Spleen (tissue), 11 donors: Measurements from ENCODE around the gene PYGO2. TPM values are rescaled to one million over a fixed set of nuclear protein-coding genes. Genes with fewer than 3 reads are reported as not detected.
A peak's percentile ranks its signal among the peaks of the same experiment; 100 is the strongest.

ENCODE experiments used
- DNase-seq: peaks from one replicate; pipeline ENCODE4 v3.0.0-alpha.2; 2020
- H3K27ac ChIP-seq, 8 donors: fragments of 200-600 bp; sonication (generic) in 7 of 8; 1 replicate in 4 of 8; 2 replicates in 4 of 8; pipeline versions ENCODE4 v1.5.0 to v1.8.0; 2016 to 2021; ENCODE audit warnings: inconsistent platforms in 4 of 8, mild to moderate bottlenecking in 4 of 8, moderate library complexity in 1 of 8
- H3K27me3 ChIP-seq, 7 donors: fragments of 200-600 bp; sonication (generic) in 6 of 7; replicated peaks in 1 of 7; 1 replicate in 4 of 7; 2 replicates in 3 of 7; pipeline versions ENCODE4 v1.5.0 to v1.8.0; 2016 to 2021; ENCODE audit warnings: inconsistent platforms in 3 of 7, mild to moderate bottlenecking in 1 of 7
- H3K36me3 ChIP-seq, 6 donors: fragments of 200-600 bp; sonication (generic) in 5 of 6; 1 replicate in 4 of 6; 2 replicates in 2 of 6; pipeline versions ENCODE4 v1.5.0 to v1.8.0; 2016 to 2021; ENCODE audit warnings: inconsistent platforms in 2 of 6
- H3K4me1 ChIP-seq, 6 donors: fragments of 200-600 bp; sonication (generic) in 5 of 6; 1 replicate in 3 of 6; 2 replicates in 3 of 6; pipeline versions ENCODE4 v1.5.0 to v1.8.0; 2016 to 2021; ENCODE audit warnings: inconsistent platforms in 3 of 6
- H3K4me3 ChIP-seq, 8 donors: fragments of 200-600 bp; sonication (generic) in 7 of 8; 1 replicate in 4 of 8; 2 replicates in 4 of 8; pipeline versions ENCODE4 v1.5.0 to v1.8.0; 2016 to 2021; ENCODE audit warnings: inconsistent platforms in 4 of 8, mild to moderate bottlenecking in 4 of 8, moderate library complexity in 2 of 8
- H3K9me3 ChIP-seq, 8 donors: fragments of 200-600 bp; sonication (generic) in 7 of 8; 1 replicate in 4 of 8; 2 replicates in 4 of 8; pipeline versions ENCODE4 v1.5.0 to v1.8.0; 2016 to 2021; ENCODE audit warnings: inconsistent platforms in 4 of 8
- CTCF ChIP-seq, 11 experiments: fragments of 200-600 bp in 7 of 11; fragments of 450-650 bp in 4 of 11; sonication (generic) in 4 of 11; IDR thresholded peaks in 8 of 11; conservative IDR thresholded peaks in 3 of 11; 1 replicate in 7 of 11; 2 replicates in 4 of 11; pipeline versions ENCODE4 v1.4.0 to v1.8.0; 2016 to 2021; ENCODE audit warnings: antibody characterized with exemption in 11 of 11, inconsistent platforms in 4 of 11, mild to moderate bottlenecking in 1 of 11
- POLR2A ChIP-seq, 3 donors: fragments of 450-650 bp; IDR thresholded peaks; one replicate each; pipeline ENCODE4 v1.5.1; 2017; ENCODE audit warnings: antibody characterized with exemption in 3 of 3, mild to moderate bottlenecking in 1 of 3
- POLR2AphosphoS5 ChIP-seq, 3 donors: sonication (generic); formaldehyde crosslinking; IDR thresholded peaks; one replicate each; pipeline ENCODE4 v1.5.1; 2017; ENCODE audit warnings: antibody characterized with exemption in 3 of 3
- WGBS, 5 donors: extraction: QIAGEN DNeasy Blood & Tissue Kit in 3 of 5; methylation state at CpG; one replicate each; pipeline versions ENCODE4 v1.1.5 to v1.1.7; 2013 to 2018; 5-methylcytosine and 5-hydroxymethylcytosine counted together
- intact Hi-C: fragments of 100-400 bp; cut with DNase I; formaldehyde crosslinking; loops from one replicate; pipeline ENCODE4 v1.15.0; 2023; ENCODE audit warnings: low total_unique reads
- polyA plus RNA-seq, 3 donors: library from polyadenylated mRNA; stranded (reverse); fragments of 200-250 nt; gene quantifications; one replicate each; pipeline ENCODE4 v1.2.1, GENCODE V29; 2013
- total RNA-seq, 7 donors: library from RNA; depleted of rRNA in 3 of 7; stranded (reverse); fragments of >200 nt in 3 of 7; fragmentation: NEBNext Ultra II Directional in 4 of 7; extraction: Animal tissue kit (Norgen Biotek cat#: 25700) in 4 of 7; gene quantifications; one replicate each; pipeline versions ENCODE4 v1.1.0 to v1.2.1, GENCODE V29; 2016 to 2021
- donor health status: healthy with polysubstance abuse.
- donor health status: DM: no; HTN: no; CAD: no; lungs with moderate emphysema.
- donor health status: DM: no; HTN: no; CAD: no.
- donor health status: Bipolar disorder and iron deficiency.
- donor health status: healthy.
- donor health status: DM: no; HTN: no; CAD: no.
- donor health status: DM: yes; HTN: yes; CAD: no.

Gene PYGO2
- total and polyA plus RNA-seq, 10 donors = 19.8 to 36.6 (median 35.2) TPM

- no peak for TF ChIP-seq POLR2AphosphoS5 (IDR thresholded peaks at IDR 0.05)
- no peak for TF ChIP-seq POLR2A (IDR thresholded peaks at IDR 0.05)
- TF ChIP-seq CTCF (IDR thresholded peaks at IDR 0.05 in 8 of 11, conservative IDR thresholded peaks at IDR 0.05 in 3 of 11) = no peak
- H3K9me3 ChIP-seq = no peaks in the 10 kb centered on the region
- intact Hi-C loops = no loop called here
- H3K27me3 ChIP-seq = no peaks in the 10 kb centered on the region
- peaks cover 10 to 40% (median 13%) of the 10 kb centered on the region in 6 donors for H3K4me1 ChIP-seq
- no peak for DNase-seq
- H3K4me3 ChIP-seq = no peak overlapping the region
- peaks cover 0 to 53% (median 25%) of the 10 kb centered on the region in 6 donors for H3K36me3 ChIP-seq
- H3K27ac ChIP-seq = peak overlapping the region in 1 of 8 donors; percentile 29
- 87 to 93% (median 91%) methylated on average over 11 of the region's 11 CpGs for WGBS, 5 donors
Measured at GRCh38 chr1:154931940-154932487, 29.6 kb downstream of the PYGO2 start.

GRCh38 chr1:154926201-154926600 is 35.4 kb downstream of the PYGO2 start:
- no peak for TF ChIP-seq CTCF (IDR thresholded peaks at IDR 0.05 in 8 of 11, conservative IDR thresholded peaks at IDR 0.05 in 3 of 11)
- TF ChIP-seq POLR2AphosphoS5 (IDR thresholded peaks at IDR 0.05) = peak in 2 of 3 donors; percentile 15 to 27
- TF ChIP-seq POLR2A (IDR thresholded peaks at IDR 0.05) = no peak

GRCh38 chr1:154925335-154926170 is 36.0 kb downstream of the PYGO2 start:
- H3K27ac ChIP-seq = peak overlapping the region in 5 of 8 donors; percentile 3 to 59 (median 26)
- peaks cover 0 to 100% (median 65%) of the 10 kb centered on the region in 6 donors for H3K36me3 ChIP-seq
- TF ChIP-seq POLR2AphosphoS5 (IDR thresholded peaks at IDR 0.05) = no peak
- TF ChIP-seq CTCF (IDR thresholded peaks at IDR 0.05 in 8 of 11, conservative IDR thresholded peaks at IDR 0.05 in 3 of 11) = no peak
- no peak for TF ChIP-seq POLR2A (IDR thresholded peaks at IDR 0.05)
- no peaks in the 10 kb centered on the region for H3K27me3 ChIP-seq
- no peak overlapping the region for H3K4me3 ChIP-seq
- no peaks in the 10 kb centered on the region for H3K9me3 ChIP-seq
- DNase-seq = peak; percentile 62
- peaks cover 0 to 17% (median 7%) of the 10 kb centered on the region in 6 donors for H3K4me1 ChIP-seq
- 64 to 86% (median 74%) methylated on average over 2 to 3 of the region's 3 CpGs for WGBS, 5 donors
- intact Hi-C loops = no loop called here

More at GRCh38 chr1:154926201-154926600, 35.4 kb downstream of the PYGO2 start:
- peaks cover 0 to 100% (median 63%) of the 10 kb centered on the region in 6 donors for H3K36me3 ChIP-seq
- peak overlapping the region in 5 of 8 donors; percentile 3 to 59 (median 26) for H3K27ac ChIP-seq
- no peaks in the 10 kb centered on the region for H3K27me3 ChIP-seq
- no peaks in the 10 kb centered on the region for H3K9me3 ChIP-seq
- DNase-seq = no peak
- peaks cover 0 to 17% (median 7%) of the 10 kb centered on the region in 6 donors for H3K4me1 ChIP-seq
- no peak overlapping the region for H3K4me3 ChIP-seq
- WGBS, 5 donors = 71 to 90% (median 81%) methylated on average over 13 of the region's 13 CpGs
- intact Hi-C loops = no loop called here

DNA sequence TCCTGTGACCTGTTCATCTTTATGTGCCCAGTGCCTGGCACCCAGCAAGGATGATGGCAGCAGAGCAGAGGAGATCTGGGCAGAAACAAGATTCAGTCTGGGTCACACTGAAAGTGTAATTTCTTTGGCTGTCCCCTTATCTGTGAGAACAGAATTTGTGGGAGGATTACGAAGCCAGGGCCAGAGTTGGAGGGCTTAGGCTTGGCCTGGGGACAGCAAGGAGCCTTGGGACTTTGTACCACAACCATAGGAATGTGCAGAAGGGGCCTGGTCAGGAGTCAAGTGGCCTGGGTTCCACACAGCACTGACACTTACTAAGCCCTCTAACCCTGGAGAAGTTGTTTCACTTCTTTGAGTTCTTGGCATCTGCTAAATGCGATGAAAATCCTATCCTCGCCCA is 37.9 kb downstream of the PYGO2 start:
- Histone ChIP-seq H3K36me3 (peaks cover 0 to 99% (median 59%) of the 10 kb centered on the region in 6 donors), H3K27me3 (no peaks in the 10 kb centered on the region), H3K27ac (no peak overlapping the region), H3K9me3 (no peaks in the 10 kb centered on the region), H3K4me3 (no peak overlapping the region), H3K4me1 (peaks cover 0 to 17% (median 7%) of the 10 kb centered on the region in 6 donors)
- WGBS, 5 donors = 93 to 99% (median 97%) methylated on average over 3 of the region's 3 CpGs
- no peak for DNase-seq
- TF ChIP-seq POLR2AphosphoS5 (IDR thresholded peaks at IDR 0.05) (no peak), CTCF (IDR thresholded peaks at IDR 0.05 in 8 of 11, conservative IDR thresholded peaks at IDR 0.05 in 3 of 11) (no peak), POLR2A (IDR thresholded peaks at IDR 0.05) (no peak)
- intact Hi-C loops = no loop called here
